Left lung (tissue), 10 donors: ENCODE data around the gene DNM2. TPM values are rescaled to one million over a fixed set of nuclear protein-coding genes. Genes with fewer than 3 reads are reported as not detected.

Experiments
- ATAC-seq: fragments of 200-7000 bp; cut with Tn5 transposase; one replicate; pipeline ENCODE4 v1.9.1; 2020; ENCODE audit warnings: moderate library complexity
- DNase-seq, 4 donors: peaks; one replicate each; pipeline ENCODE4 v3.0.0-alpha.2; 2013 to 2020
- H3K27ac ChIP-seq, 2 donors: fragments of 200-600 bp; sonication (generic) in 1 of 2; one replicate each; pipeline versions ENCODE4 v1.5.0 to v1.8.0; 2020 to 2021
- H3K27me3 ChIP-seq, 2 donors: fragments of 200-600 bp; sonication (generic) in 1 of 2; one replicate each; pipeline versions ENCODE4 v1.5.0 to v1.8.0; 2020 to 2021
- H3K36me3 ChIP-seq, 2 donors: fragments of 200-600 bp; sonication (generic) in 1 of 2; one replicate each; pipeline versions ENCODE4 v1.5.0 to v1.8.0; 2020 to 2021
- H3K4me1 ChIP-seq, 2 donors: fragments of 200-600 bp; one replicate each; pipeline ENCODE4 v1.8.0; 2021
- H3K4me3 ChIP-seq, 2 donors: fragments of 200-600 bp; sonication (generic) in 1 of 2; one replicate each; pipeline versions ENCODE4 v1.5.0 to v1.8.0; 2020 to 2021; ENCODE audit warnings: mild to moderate bottlenecking in 1 of 2
- H3K9me3 ChIP-seq, 2 donors: fragments of 200-600 bp; sonication (generic) in 1 of 2; one replicate each; pipeline versions ENCODE4 v1.5.0 to v1.8.0; 2020 to 2021
- CTCF ChIP-seq, 2 donors: fragments of 200-600 bp; sonication (generic) in 1 of 2; IDR thresholded peaks; one replicate each; pipeline versions ENCODE4 v1.5.0 to v1.8.0; 2021; ENCODE audit warnings: antibody characterized with exemption in 2 of 2
- intact Hi-C, 2 donors: fragments of 100-400 bp; cut with DNase I; formaldehyde crosslinking; loops; one replicate each; pipeline versions ENCODE4 v1.11.2 to v1.14.2; 2022
- polyA plus RNA-seq, 6 donors: library from polyadenylated mRNA; unstranded; fragments of 120-200 nt; gene quantifications; one replicate each; pipeline ENCODE4 v1.2.1, GENCODE V29; 2013; ENCODE audit not compliant: insufficient read length in 6 of 6
- total RNA-seq, 2 donors: library from RNA; stranded (reverse); fragmentation: NEBNext Ultra II Directional; extraction: Animal tissue kit (Norgen Biotek cat#: 25700); gene quantifications; one replicate each; pipeline ENCODE4 v1.2.1, GENCODE V29; 2021
- donor health status: DM: no; HTN: yes; CAD: no.
- donor health status: DM: no; HTN: no; CAD: no.

DNM2 gene
- total and polyA plus RNA-seq, 8 donors, result 88.4 to 268 (median 101) TPM

DNA sequence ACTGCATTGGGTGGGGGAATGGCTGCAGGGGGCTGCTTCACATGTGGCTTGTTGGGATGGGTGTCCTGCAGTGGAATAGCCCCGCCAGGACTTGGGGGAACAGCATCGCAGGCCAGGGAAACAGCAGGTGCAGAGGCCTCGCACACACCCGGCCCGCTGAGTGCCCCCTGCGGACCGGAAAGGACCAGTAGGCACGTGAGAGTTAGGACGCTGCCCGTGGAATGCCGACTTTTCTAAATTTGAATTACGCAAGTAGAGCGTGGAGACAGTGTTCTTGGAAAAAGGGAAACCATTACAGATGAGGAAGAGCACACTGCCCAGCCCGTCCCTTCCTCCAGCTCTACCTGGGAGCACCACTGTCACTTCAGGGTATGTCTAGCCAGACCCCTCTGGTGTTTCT, 11.5 kb downstream of the DNM2 start:
- DNase-seq (peak in 1 of 4 donors; percentile 66), ATAC-seq (peak; percentile 13)
- TF ChIP-seq CTCF (IDR thresholded peaks at IDR 0.05), result no peak
- Histone ChIP-seq H3K4me3 (no peak overlapping the region), H3K4me1 (peaks cover 8 to 93% of the 10 kb centered on the region in 2 donors), H3K27me3 (no peaks in the 10 kb centered on the region), H3K36me3 (peaks cover 0 to 11% of the 10 kb centered on the region in 2 donors), H3K27ac (peak overlapping the region; percentile 76 to 92), H3K9me3 (no peaks in the 10 kb centered on the region)
- intact Hi-C loops, result no loop called here

GRCh38 chr19:10730932-10731331, 13.1 kb downstream of the DNM2 start:
- TF ChIP-seq CTCF (IDR thresholded peaks at IDR 0.05), result no peak
- H3K27ac ChIP-seq, result peak overlapping the region; percentile 76 to 92

DNA sequence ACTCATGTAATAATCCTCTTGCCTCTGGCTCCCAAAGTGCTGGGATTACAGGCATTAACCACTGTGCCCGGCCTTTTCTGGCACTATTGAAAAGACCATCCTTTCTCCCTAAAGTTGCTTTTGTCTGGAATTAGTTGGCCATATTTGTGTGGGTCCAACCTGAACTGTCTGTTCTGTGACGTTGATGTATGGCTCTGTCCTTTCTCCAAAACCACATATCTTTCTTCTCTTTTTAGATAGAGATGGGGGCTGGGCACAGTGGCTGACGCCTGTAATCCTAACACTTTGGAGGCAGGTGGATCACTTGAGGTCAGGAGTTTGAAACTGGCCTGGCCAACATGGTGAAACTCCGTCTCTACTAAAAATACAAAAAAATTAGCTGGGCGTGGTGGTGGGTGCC, 17.9 kb downstream of the DNM2 start:
- Histone ChIP-seq H3K9me3 (no peaks in the 10 kb centered on the region), H3K27ac (no peak overlapping the region), H3K4me3 (no peak overlapping the region), H3K27me3 (no peaks in the 10 kb centered on the region), H3K4me1 (peaks cover 23 to 91% of the 10 kb centered on the region in 2 donors), H3K36me3 (no peaks in the 10 kb centered on the region)
- intact Hi-C loops, result no loop called here
- ATAC-seq (no peak), DNase-seq (no peak)
- TF ChIP-seq CTCF (IDR thresholded peaks at IDR 0.05), result no peak

More at GRCh38 chr19:10730932-10731331, 13.1 kb downstream of the DNM2 start:
- DNase-seq (no peak), ATAC-seq (peak; percentile 28)
- no peak overlapping the region for H3K4me3 ChIP-seq
- peaks cover 12 to 92% of the 10 kb centered on the region in 2 donors for H3K4me1 ChIP-seq
- intact Hi-C loops, result no loop called here
- no peaks in the 10 kb centered on the region for H3K9me3 ChIP-seq
- no peaks in the 10 kb centered on the region for H3K36me3 ChIP-seq
- H3K27me3 ChIP-seq, result no peaks in the 10 kb centered on the region

- Histone ChIP-seq H3K36me3 (no peaks in the 10 kb centered on the region), H3K4me1 (peaks cover 23 to 91% of the 10 kb centered on the region in 2 donors), H3K27ac (peak overlapping the region in 1 of 2 donors; percentile 55), H3K4me3 (no peak overlapping the region), H3K27me3 (no peaks in the 10 kb centered on the region), H3K9me3 (no peaks in the 10 kb centered on the region)
- no peak for DNase-seq
- intact Hi-C loops, result no loop called here
- no peak for TF ChIP-seq CTCF (IDR thresholded peaks at IDR 0.05)
- ATAC-seq, result no peak
These were observed 18.3 kb downstream of the DNM2 start for GRCh38 chr19:10736189-10736588.

DNA sequence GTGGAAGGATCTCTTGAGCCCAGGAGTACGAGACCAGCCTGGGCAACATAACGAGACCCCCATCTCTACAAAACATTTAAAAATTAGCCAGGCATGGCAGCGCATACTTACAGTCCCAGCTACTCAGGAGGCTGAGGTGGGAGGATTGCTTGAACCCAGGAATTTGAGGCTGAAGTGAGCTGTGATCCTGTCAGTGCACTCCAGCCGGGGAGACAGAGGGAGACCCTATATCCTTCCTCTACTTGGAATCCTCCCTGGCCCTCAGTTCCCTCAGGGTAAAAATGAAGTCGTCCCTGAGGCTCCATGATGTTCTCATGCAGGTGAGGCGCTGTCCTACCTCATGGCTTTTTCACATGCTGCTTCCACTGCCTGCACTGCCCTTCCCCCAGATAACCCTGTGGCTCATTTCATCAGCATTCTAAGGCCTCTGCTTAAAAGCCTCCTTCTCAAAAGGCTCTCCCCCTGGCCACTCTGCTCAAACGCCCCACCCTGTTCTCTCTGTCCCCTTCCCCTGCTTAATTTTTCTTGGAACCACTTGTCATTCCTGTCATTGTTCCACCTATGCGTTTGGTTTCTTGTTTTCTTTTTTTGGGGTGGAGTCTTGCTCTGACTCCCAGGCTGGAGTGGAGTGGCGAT, 19.2 kb downstream of the DNM2 start:
- intact Hi-C loops, result no loop called here
- ATAC-seq (peak; percentile 89), DNase-seq (peak in 1 of 4 donors; percentile 65)
- Histone ChIP-seq H3K27me3 (no peaks in the 10 kb centered on the region), H3K4me3 (no peak overlapping the region), H3K27ac (peak overlapping the region; percentile 55 to 69), H3K36me3 (no peaks in the 10 kb centered on the region), H3K9me3 (no peaks in the 10 kb centered on the region), H3K4me1 (peaks cover 23 to 91% of the 10 kb centered on the region in 2 donors)
- no peak for TF ChIP-seq CTCF (IDR thresholded peaks at IDR 0.05)
